H9 (cell line): ENCODE measurements around the gene MINDY4B. TPM values are rescaled to one million over a fixed set of nuclear protein-coding genes. Genes with fewer than 3 reads are reported as not detected.

Experiments
- DNase-seq: peaks from one replicate; pipeline ENCODE4 v3.0.0-alpha.2; 2017
- H2AFZ ChIP-seq: one replicate; pipeline ENCODE4 v1.6.1; 2013; ENCODE audit warnings: mild to moderate bottlenecking, low read length, control low read depth, moderate library complexity
- H2AK5ac ChIP-seq: 2 replicates; pipeline ENCODE4 v1.6.1; 2013; ENCODE audit warnings: low read length, control low read depth, mixed read lengths; ENCODE audit not compliant: insufficient read length
- H2BK120ac ChIP-seq: one replicate; pipeline ENCODE4 v1.6.1; 2013; ENCODE audit warnings: low read depth, mild to moderate bottlenecking, low read length, control low read depth, inconsistent platforms; ENCODE audit not compliant: poor library complexity, severe bottlenecking
- H2BK12ac ChIP-seq: 2 replicates; pipeline ENCODE4 v1.6.1; 2013; ENCODE audit warnings: low read length, control low read depth, mixed read lengths, low read depth; ENCODE audit not compliant: insufficient read length
- H2BK15ac ChIP-seq: 2 replicates; pipeline ENCODE4 v1.6.1; 2013; ENCODE audit warnings: low read depth, low read length, control low read depth
- H2BK20ac ChIP-seq: one replicate; pipeline ENCODE4 v1.6.1; 2013; ENCODE audit warnings: low read depth, mild to moderate bottlenecking, low read length, control low read depth, inconsistent platforms; ENCODE audit not compliant: poor library complexity, severe bottlenecking
- H2BK5ac ChIP-seq: 2 replicates; pipeline ENCODE4 v1.6.1; 2013; ENCODE audit warnings: low read length, control low read depth, mixed read lengths; ENCODE audit not compliant: insufficient read length
- H3K14ac ChIP-seq: 2 replicates; pipeline ENCODE4 v1.6.1; 2013; ENCODE audit warnings: low read length, control low read depth; ENCODE audit not compliant: insufficient read depth
- H3K18ac ChIP-seq: 2 replicates; pipeline ENCODE4 v1.6.1; 2013; ENCODE audit warnings: low read depth, mild to moderate bottlenecking, mixed read lengths, low read length, control low read depth; ENCODE audit not compliant: insufficient read length
- H3K23ac ChIP-seq: 2 replicates; pipeline ENCODE4 v1.6.1; 2013; ENCODE audit warnings: low read length, control low read depth, mixed read lengths, low read depth; ENCODE audit not compliant: insufficient read length
- H3K23me2 ChIP-seq: 2 replicates; pipeline ENCODE4 v1.6.1; 2013; ENCODE audit warnings: low read depth, mild to moderate bottlenecking, mixed read lengths, low read length, control low read depth; ENCODE audit not compliant: insufficient read length, poor library complexity, severe bottlenecking
- H3K27ac ChIP-seq: 2 replicates; pipeline ENCODE4 v1.5.1; 2013; ENCODE audit warnings: low read length, control low read depth, mixed read lengths, low read depth; ENCODE audit not compliant: insufficient read length
- H3K27me3 ChIP-seq: 2 replicates; pipeline ENCODE4 v1.6.1; 2013; ENCODE audit warnings: low read length, control low read depth, inconsistent platforms; ENCODE audit not compliant: insufficient read depth
- H3K4ac ChIP-seq: 2 replicates; pipeline ENCODE4 v1.6.1; 2013; ENCODE audit warnings: low read depth, mild to moderate bottlenecking, control low read depth, inconsistent platforms, low read length, moderate library complexity
- H3K4me1 ChIP-seq: 2 replicates; pipeline ENCODE4 v1.6.1; 2013; ENCODE audit warnings: low read length, control low read depth, inconsistent platforms; ENCODE audit not compliant: insufficient read depth
- H3K4me2 ChIP-seq: 2 replicates; pipeline ENCODE4 v1.6.1; 2013; ENCODE audit warnings: low read length, control low read depth, mixed read lengths; ENCODE audit not compliant: insufficient read length, insufficient read depth
- H3K56ac ChIP-seq: 2 replicates; pipeline ENCODE4 v1.6.1; 2013; ENCODE audit warnings: low read depth, mild to moderate bottlenecking, mixed read lengths, low read length, control low read depth; ENCODE audit not compliant: insufficient read length
- H3K79me1 ChIP-seq: 2 replicates; pipeline ENCODE4 v1.6.1; 2013; ENCODE audit warnings: low read depth, mild to moderate bottlenecking, moderate library complexity, low read length, control low read depth, inconsistent platforms; ENCODE audit not compliant: insufficient read depth, poor library complexity, severe bottlenecking
- H3K79me2 ChIP-seq: 2 replicates; pipeline ENCODE4 v1.6.1; 2013; ENCODE audit warnings: low read length, control low read depth, inconsistent platforms; ENCODE audit not compliant: insufficient read depth
- H3K9ac ChIP-seq: 2 replicates; pipeline ENCODE4 v1.6.1; 2013; ENCODE audit warnings: low read length, control low read depth, mixed read lengths; ENCODE audit not compliant: insufficient read length; ENCODE audit errors: extremely low read depth
- H3K9me3 ChIP-seq: one replicate; pipeline ENCODE4 v1.6.1; 2013; ENCODE audit warnings: low read depth, low read length, inconsistent platforms; ENCODE audit not compliant: control insufficient read depth
- H3T11ph ChIP-seq: one replicate; pipeline ENCODE4 v1.6.1; 2013; ENCODE audit warnings: mild to moderate bottlenecking, low read length, control low read depth, inconsistent platforms
- H4K20me1 ChIP-seq: one replicate; pipeline ENCODE4 v1.6.1; 2013; ENCODE audit not compliant: control insufficient read depth, insufficient read length, insufficient read depth
- H4K5ac ChIP-seq: 2 replicates; pipeline ENCODE4 v1.6.1; 2013; ENCODE audit warnings: low read depth, mild to moderate bottlenecking, mixed read lengths, low read length, control low read depth; ENCODE audit not compliant: insufficient read length
- H4K8ac ChIP-seq: replicated peaks from 2 replicates; pipeline ENCODE4 v1.6.1; 2013; ENCODE audit warnings: low read length, control low read depth, mixed read lengths, low read depth; ENCODE audit not compliant: insufficient read length
- H4K91ac ChIP-seq: 2 replicates; pipeline ENCODE4 v1.6.1; 2013; ENCODE audit warnings: low read depth, mild to moderate bottlenecking, moderate library complexity, mixed read lengths, low read length, control low read depth; ENCODE audit not compliant: insufficient read length
- H3K27ac Mint-ChIP-seq, 3 experiments: 2 replicates in 2 of 3; 3 replicates in 1 of 3; pipeline ENCODE4 v1.8.0; 2020 to 2021; ENCODE audit warnings: mixed read lengths in 3 of 3, mild to moderate bottlenecking in 1 of 3, moderate library complexity in 1 of 3
- H3K27me3 Mint-ChIP-seq: 2 replicates; pipeline ENCODE4 v1.8.0; 2021; ENCODE audit warnings: low read depth, mild to moderate bottlenecking, moderate library complexity, mixed read lengths
- H3K36me3 Mint-ChIP-seq, 3 experiments: 2 replicates in 2 of 3; 3 replicates in 1 of 3; pipeline ENCODE4 v1.8.0; 2020 to 2021; ENCODE audit warnings: low read depth in 3 of 3, mixed read lengths in 3 of 3; ENCODE audit not compliant: insufficient read depth in 1 of 3
- H3K4me1 Mint-ChIP-seq, 2 experiments: 2 replicates each; pipeline ENCODE4 v1.8.0; 2020; ENCODE audit warnings: mixed read lengths in 2 of 2
- H3K4me3 Mint-ChIP-seq, 2 experiments: 2 replicates in 1 of 2; 3 replicates in 1 of 2; pipeline ENCODE4 v1.8.0; 2020 to 2021; ENCODE audit warnings: mild to moderate bottlenecking in 2 of 2, mixed read lengths in 2 of 2, moderate library complexity in 1 of 2
- H3K9me3 Mint-ChIP-seq, 2 experiments: 2 replicates in 1 of 2; 3 replicates in 1 of 2; pipeline ENCODE4 v1.8.0; 2020; ENCODE audit warnings: mild to moderate bottlenecking in 2 of 2, mixed read lengths in 2 of 2, moderate library complexity in 1 of 2
- WGBS: extraction: QIAGEN DNeasy Blood & Tissue Kit; methylation state at CpG from one replicate; pipeline ENCODE4 v1.1.7; 2013; ENCODE audit warnings: missing lambda C conversion rate, low lambda C conversion rate, mixed read lengths; ENCODE audit not compliant: insufficient read length; ENCODE audit errors: extremely low coverage; 5-methylcytosine and 5-hydroxymethylcytosine counted together
- total RNA-seq: library from RNA; stranded (reverse); gene quantifications from 2 replicates; pipeline ENCODE4 v1.2.1, GENCODE V29; 2021
- TF ChIP-seq, protein P1 (sequence below): fragments of 200-600 bp; sonication (generic); conservative IDR thresholded peaks from 3 replicates; pipeline ENCODE4 v1.8.0; 2021; ENCODE audit warnings: antibody characterized with exemption, mild to moderate bottlenecking

The MINDY4B gene
- total RNA-seq, 1 experiment from 2014 or later: not detected

DNA sequence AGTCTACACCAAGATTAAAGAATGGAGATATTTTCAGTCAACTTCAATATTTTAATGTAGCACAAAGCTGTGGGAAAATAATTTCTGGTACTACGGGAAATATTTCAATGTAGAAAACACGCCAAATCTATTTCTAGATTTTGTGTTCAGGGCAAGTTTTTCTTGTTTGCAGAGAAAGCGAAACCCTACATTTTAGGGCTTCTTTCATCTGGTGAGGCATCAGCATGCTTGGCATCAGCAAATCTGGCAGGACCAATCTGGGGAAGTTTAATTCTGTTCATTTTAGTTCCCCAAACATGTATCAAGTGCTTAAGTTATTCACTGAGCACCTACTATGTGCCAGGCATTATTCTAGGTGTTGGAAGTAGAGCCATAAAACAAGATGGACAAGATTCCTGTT is 37.0 kb upstream of the MINDY4B start:
- H4K5ac ChIP-seq: no peak overlapping the region
- no peak overlapping the region for H3K56ac ChIP-seq
- H3K4me3 Mint-ChIP-seq: no peak overlapping the region
- H3K4me2 ChIP-seq: no peak overlapping the region
- no peaks in the 10 kb centered on the region for H3K36me3 Mint-ChIP-seq
- no peaks in the 10 kb centered on the region; a peak in 1 of 5 replicates for H3K9me3 Mint-ChIP-seq
- H3K27ac Mint-ChIP-seq: no peak overlapping the region
- no peaks in the 10 kb centered on the region for H3K4me1 ChIP-seq
- no peaks in the 10 kb centered on the region for H3K27me3 ChIP-seq
- H3K4ac ChIP-seq: no peak overlapping the region
- H3K9me3 ChIP-seq: no peaks in the 10 kb centered on the region
- no peak overlapping the region for H3K9ac ChIP-seq
- no peak overlapping the region for H2BK12ac ChIP-seq
- no peak overlapping the region for H2BK120ac ChIP-seq
- H3K14ac ChIP-seq: no peak overlapping the region
- no peak overlapping the region for H3K18ac ChIP-seq
- no peak overlapping the region for H3K23ac ChIP-seq
- no peak for DNase-seq
- H3K23me2 ChIP-seq: no peaks in the 10 kb centered on the region
- no peak overlapping the region for H2BK5ac ChIP-seq
- H3K79me2 ChIP-seq: no peaks in the 10 kb centered on the region
- H3K27ac ChIP-seq: no peak overlapping the region
- H3K79me1 ChIP-seq: no peaks in the 10 kb centered on the region
- no peaks in the 10 kb centered on the region for H3K27me3 Mint-ChIP-seq
- H2BK20ac ChIP-seq: no peak overlapping the region
- TF ChIP-seq, protein P1, sequence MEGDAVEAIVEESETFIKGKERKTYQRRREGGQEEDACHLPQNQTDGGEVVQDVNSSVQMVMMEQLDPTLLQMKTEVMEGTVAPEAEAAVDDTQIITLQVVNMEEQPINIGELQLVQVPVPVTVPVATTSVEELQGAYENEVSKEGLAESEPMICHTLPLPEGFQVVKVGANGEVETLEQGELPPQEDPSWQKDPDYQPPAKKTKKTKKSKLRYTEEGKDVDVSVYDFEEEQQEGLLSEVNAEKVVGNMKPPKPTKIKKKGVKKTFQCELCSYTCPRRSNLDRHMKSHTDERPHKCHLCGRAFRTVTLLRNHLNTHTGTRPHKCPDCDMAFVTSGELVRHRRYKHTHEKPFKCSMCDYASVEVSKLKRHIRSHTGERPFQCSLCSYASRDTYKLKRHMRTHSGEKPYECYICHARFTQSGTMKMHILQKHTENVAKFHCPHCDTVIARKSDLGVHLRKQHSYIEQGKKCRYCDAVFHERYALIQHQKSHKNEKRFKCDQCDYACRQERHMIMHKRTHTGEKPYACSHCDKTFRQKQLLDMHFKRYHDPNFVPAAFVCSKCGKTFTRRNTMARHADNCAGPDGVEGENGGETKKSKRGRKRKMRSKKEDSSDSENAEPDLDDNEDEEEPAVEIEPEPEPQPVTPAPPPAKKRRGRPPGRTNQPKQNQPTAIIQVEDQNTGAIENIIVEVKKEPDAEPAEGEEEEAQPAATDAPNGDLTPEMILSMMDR: no peak
- no peaks in the 10 kb centered on the region for H4K20me1 ChIP-seq
- no peak overlapping the region for H4K91ac ChIP-seq
- no peak overlapping the region for H2BK15ac ChIP-seq
- no peaks in the 10 kb centered on the region for H3K4me1 Mint-ChIP-seq
- WGBS: no CpG with 5 or more reads among the region's 3 CpGs
- no peak overlapping the region for H2AFZ ChIP-seq
- H3T11ph ChIP-seq: no peak overlapping the region
- no peak overlapping the region for H4K8ac ChIP-seq
- H2AK5ac ChIP-seq: no peak overlapping the region
